Measurements from ENCODE around the gene TACC3. TPM values are rescaled to one million over a fixed set of nuclear protein-coding genes. Genes with fewer than 3 reads are reported as not detected.
A peak's percentile ranks its signal among the peaks of the same experiment; 100 is the strongest.

Gene TACC3
- total RNA-seq, 2 donors from 2014 or later = 20.6 to 99.7 TPM

GRCh38 chr4:1728061-1728980 is 7.0 kb downstream of the TACC3 start:
- H3K4me3 ChIP-seq = no peak overlapping the region
- no peaks in the 10 kb centered on the region for H3K9me3 ChIP-seq
- H3K27ac ChIP-seq = no peak overlapping the region
- H3K4me1 ChIP-seq = no peaks in the 10 kb centered on the region
- no peak for TF ChIP-seq CTCF (IDR thresholded peaks at IDR 0.05)
- H3K9ac ChIP-seq (ENCODE audit: low read depth in 2 of 2, low read length in 2 of 2) = peak overlapping the region in 1 of 2 donors; percentile 44
- H3K36me3 ChIP-seq = no peaks in the 10 kb centered on the region
- H3K27me3 ChIP-seq = no peaks in the 10 kb centered on the region
- intact Hi-C loops (cut with DNase I) = loop anchor here (5.0 to 10.0 kb wide), 2 partner anchors 36 to 374 kb away; no protein-coding TSS in a partner anchor
- DNase-seq = no peak

- no peaks in the 10 kb centered on the region for H3K4me1 ChIP-seq
- intact Hi-C loops (cut with DNase I) = no loop called here
- H3K27me3 ChIP-seq = no peaks in the 10 kb centered on the region
- no peak for TF ChIP-seq CTCF (IDR thresholded peaks at IDR 0.05)
- no peaks in the 10 kb centered on the region for H3K36me3 ChIP-seq
- no peak overlapping the region for H3K9ac ChIP-seq (ENCODE audit: low read depth in 2 of 2, low read length in 2 of 2)
- no peak for DNase-seq
- H3K27ac ChIP-seq = no peak overlapping the region
- no peaks in the 10 kb centered on the region for H3K9me3 ChIP-seq
- H3K4me3 ChIP-seq = no peak overlapping the region
These were observed 9.3 kb downstream of the TACC3 start for GRCh38 chr4:1730532-1731135.

- DNase-seq = no peak
- Histone ChIP-seq H3K27me3 (no peaks in the 10 kb centered on the region), H3K36me3 (no peaks in the 10 kb centered on the region), H3K9ac (ENCODE audit: low read depth in 2 of 2, low read length in 2 of 2) (no peak overlapping the region), H3K9me3 (no peaks in the 10 kb centered on the region), H3K4me3 (no peak overlapping the region), H3K27ac (no peak overlapping the region), H3K4me1 (no peaks in the 10 kb centered on the region)
- TF ChIP-seq CTCF (IDR thresholded peaks at IDR 0.05) = no peak
- intact Hi-C loops (cut with DNase I) = no loop called here
These were observed 9.9 kb downstream of the TACC3 start for GRCh38 chr4:1731180-1731579.

GRCh38 chr4:1732911-1733310 is 11.6 kb downstream of the TACC3 start:
- Histone ChIP-seq H3K4me1 (no peaks in the 10 kb centered on the region), H3K27me3 (no peaks in the 10 kb centered on the region), H3K9me3 (no peaks in the 10 kb centered on the region), H3K27ac (no peak overlapping the region), H3K36me3 (no peaks in the 10 kb centered on the region), H3K9ac (ENCODE audit: low read depth in 2 of 2, low read length in 2 of 2) (no peak overlapping the region), H3K4me3 (no peak overlapping the region)
- no peak for DNase-seq
- TF ChIP-seq CTCF (IDR thresholded peaks at IDR 0.05) = no peak
- intact Hi-C loops (cut with DNase I) = no loop called here

- H3K36me3 ChIP-seq = no peaks in the 10 kb centered on the region
- DNase-seq = no peak
- H3K9me3 ChIP-seq = peaks cover 4% of the 10 kb centered on the region
- H3K9ac ChIP-seq (ENCODE audit: low read depth in 2 of 2, low read length in 2 of 2) = no peak overlapping the region
- no peak for TF ChIP-seq CTCF (IDR thresholded peaks at IDR 0.05)
- no peaks in the 10 kb centered on the region for H3K27me3 ChIP-seq
- intact Hi-C loops (cut with DNase I) = no loop called here
- no peak overlapping the region for H3K27ac ChIP-seq
- no peak overlapping the region for H3K4me3 ChIP-seq
- no peaks in the 10 kb centered on the region for H3K4me1 ChIP-seq
These were observed 13.9 kb downstream of the TACC3 start for GRCh38 chr4:1735215-1735614.
